HG02870 (cell line): ENCODE results near the gene KCNQ1.

Source experiments
- ATAC-seq: cut with Tn5 transposase; IDR thresholded peaks from one replicate; pipeline ENCODE4 v1.9.1; 2021; ENCODE audit warnings: mild to moderate bottlenecking, moderate library complexity; ENCODE audit not compliant: unreplicated experiment

The KCNQ1 gene

GRCh38 chr11:2564588-2565425 lies 120.0 kb downstream of the KCNQ1 start:
- no peak for ATAC-seq

GRCh38 chr11:2565447-2566222 lies 120.8 kb downstream of the KCNQ1 start:
- ATAC-seq, result no peak

GRCh38 chr11:2566223-2567025 lies 121.6 kb downstream of the KCNQ1 start:
- no peak for ATAC-seq

GRCh38 chr11:2567026-2567671 lies 122.3 kb downstream of the KCNQ1 start:
- no peak for ATAC-seq

- ATAC-seq, result no peak
Measured at GRCh38 chr11:2569321-2569721, 124.5 kb downstream of the KCNQ1 start.

- ATAC-seq, result no peak
Measured at GRCh38 chr11:2569731-2570210, 125.0 kb downstream of the KCNQ1 start.

GRCh38 chr11:2570211-2570811 lies 125.5 kb downstream of the KCNQ1 start:
- ATAC-seq, result no peak

GRCh38 chr11:2570841-2571597 lies 126.2 kb downstream of the KCNQ1 start:
- no peak for ATAC-seq

- ATAC-seq, result no peak
Measured at GRCh38 chr11:2571598-2572281, 126.9 kb downstream of the KCNQ1 start.

GRCh38 chr11:2572491-2573239 lies 127.9 kb downstream of the KCNQ1 start:
- no peak for ATAC-seq

- ATAC-seq, result no peak
Measured at GRCh38 chr11:2573240-2574042, 128.6 kb downstream of the KCNQ1 start.

- no peak for ATAC-seq
Measured at GRCh38 chr11:2574043-2574552, 129.3 kb downstream of the KCNQ1 start.

GRCh38 chr11:2574553-2575535 lies 130.0 kb downstream of the KCNQ1 start:
- no peak for ATAC-seq

- no peak for ATAC-seq
Measured at GRCh38 chr11:2575591-2576051, 130.8 kb downstream of the KCNQ1 start.

- ATAC-seq, result no peak
Measured at GRCh38 chr11:2576111-2576510, 131.3 kb downstream of the KCNQ1 start.

- no peak for ATAC-seq
Measured at GRCh38 chr11:2576549-2576948, 131.7 kb downstream of the KCNQ1 start.
